ENCODE data around the gene SYNCRIP.
"Not testable (repeated sequence)": the region's sequence is repeated elsewhere in the genome, so short reads cannot be mapped to it uniquely, and the experiment has no call there.

The SYNCRIP gene

GRCh38 chr6:85593438-85594196, 49.1 kb downstream of the SYNCRIP start, which contains the start of gene SNX14:
TSS of gene SNX14 (minus strand) at chr6:85593858. CDS start at chr6:85593718, 140 bp downstream.
- peak; percentile 95 for DNase-seq

- no peak for DNase-seq
Measured at GRCh38 chr6:85592033-85592432, 50.7 kb downstream of the SYNCRIP start.

GRCh38 chr6:85591207-85591606, 51.5 kb downstream of the SYNCRIP start:
- no peak for DNase-seq

- no peak for DNase-seq
Measured at GRCh38 chr6:85585741-85586140, 56.9 kb downstream of the SYNCRIP start.

- DNase-seq = not testable (repeated sequence)
Measured at GRCh38 chr6:85582832-85583231, 59.9 kb downstream of the SYNCRIP start.

GRCh38 chr6:85581572-85581971, 61.1 kb downstream of the SYNCRIP start:
- DNase-seq = no peak

GRCh38 chr6:85580878-85581267, 61.8 kb downstream of the SYNCRIP start:
- DNase-seq = peak; percentile 27

- DNase-seq = peak; percentile 37
Measured at GRCh38 chr6:85580118-85580877, 62.4 kb downstream of the SYNCRIP start.

GRCh38 chr6:85579581-85579980, 63.1 kb downstream of the SYNCRIP start:
- DNase-seq = no peak

- DNase-seq = no peak
Measured at GRCh38 chr6:85576476-85576875, 66.2 kb downstream of the SYNCRIP start.

GRCh38 chr6:85574932-85575598, 67.6 kb downstream of the SYNCRIP start:
- peak; percentile 17 for DNase-seq

- no peak for DNase-seq
Measured at GRCh38 chr6:85569323-85569722, 73.4 kb downstream of the SYNCRIP start.

- no peak for DNase-seq
Measured at GRCh38 chr6:85568411-85568810, 74.3 kb downstream of the SYNCRIP start.

- no peak for DNase-seq
Measured at GRCh38 chr6:85565736-85566135, 77.0 kb downstream of the SYNCRIP start.

- not testable (repeated sequence) for DNase-seq
Measured at GRCh38 chr6:85564223-85564622, 78.5 kb downstream of the SYNCRIP start.

All from DMS53 (cell line).